Peyer's patch (tissue), 4 donors: ENCODE data around the gene NRN1L.
"Not testable (repeated sequence)": the region's sequence is repeated elsewhere in the genome, so short reads cannot be mapped to it uniquely, and the experiment has no call there.

Experiments
- POLR2A ChIP-seq, 2 donors: fragments of 450-650 bp; IDR thresholded peaks; one replicate each; pipeline ENCODE4 v1.5.1; 2017; ENCODE audit warnings: antibody characterized with exemption in 2 of 2, mild to moderate bottlenecking in 2 of 2, moderate library complexity in 2 of 2
- TF ChIP-seq, protein P1 (sequence below), 6 experiments: fragments of 450-650 bp in 4 of 6; fragments of 200-600 bp in 2 of 6; sonication (generic) in 1 of 6; IDR thresholded peaks; one replicate each; pipeline ENCODE4 v1.5.1; 2017 to 2019; ENCODE audit warnings: antibody characterized with exemption in 6 of 6, mild to moderate bottlenecking in 3 of 6, moderate library complexity in 1 of 6

DNA sequence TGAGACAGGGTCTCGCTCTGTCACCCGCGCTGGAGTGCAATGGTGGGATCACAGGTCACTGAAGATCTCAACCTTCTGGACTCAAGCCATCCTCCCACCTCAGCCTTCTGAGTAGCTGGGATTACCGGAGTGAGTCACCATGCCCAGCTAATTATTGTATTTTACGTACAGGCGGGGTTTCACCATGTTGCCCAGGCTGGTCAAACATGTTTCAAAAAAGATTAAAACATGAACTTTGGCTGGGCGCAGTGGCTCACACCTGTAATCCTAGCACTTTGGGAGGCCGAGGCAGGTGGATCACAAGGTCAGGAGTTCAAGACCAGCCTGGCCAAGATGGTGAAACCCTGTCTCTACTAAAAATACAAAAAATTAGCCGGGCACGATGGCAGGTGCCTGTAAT is 47.5 kb upstream of the NRN1L start:
- TF ChIP-seq, protein P1, sequence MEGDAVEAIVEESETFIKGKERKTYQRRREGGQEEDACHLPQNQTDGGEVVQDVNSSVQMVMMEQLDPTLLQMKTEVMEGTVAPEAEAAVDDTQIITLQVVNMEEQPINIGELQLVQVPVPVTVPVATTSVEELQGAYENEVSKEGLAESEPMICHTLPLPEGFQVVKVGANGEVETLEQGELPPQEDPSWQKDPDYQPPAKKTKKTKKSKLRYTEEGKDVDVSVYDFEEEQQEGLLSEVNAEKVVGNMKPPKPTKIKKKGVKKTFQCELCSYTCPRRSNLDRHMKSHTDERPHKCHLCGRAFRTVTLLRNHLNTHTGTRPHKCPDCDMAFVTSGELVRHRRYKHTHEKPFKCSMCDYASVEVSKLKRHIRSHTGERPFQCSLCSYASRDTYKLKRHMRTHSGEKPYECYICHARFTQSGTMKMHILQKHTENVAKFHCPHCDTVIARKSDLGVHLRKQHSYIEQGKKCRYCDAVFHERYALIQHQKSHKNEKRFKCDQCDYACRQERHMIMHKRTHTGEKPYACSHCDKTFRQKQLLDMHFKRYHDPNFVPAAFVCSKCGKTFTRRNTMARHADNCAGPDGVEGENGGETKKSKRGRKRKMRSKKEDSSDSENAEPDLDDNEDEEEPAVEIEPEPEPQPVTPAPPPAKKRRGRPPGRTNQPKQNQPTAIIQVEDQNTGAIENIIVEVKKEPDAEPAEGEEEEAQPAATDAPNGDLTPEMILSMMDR (IDR thresholded peaks at IDR 0.05): not testable (repeated sequence)
- not testable (repeated sequence) for TF ChIP-seq POLR2A (IDR thresholded peaks at IDR 0.05)
